DND-41 (cell line): ENCODE results near the gene PARP4.

Experiments
- EZH2 ChIP-seq: IDR thresholded peaks from 3 replicates; pipeline ENCODE4 v1.6.1; 2012; ENCODE audit warnings: borderline replicate concordance, low read depth, mild to moderate bottlenecking, moderate library complexity, low read length, inconsistent platforms; ENCODE audit not compliant: severe bottlenecking
- TF ChIP-seq, protein P1 (sequence below): IDR thresholded peaks from 2 replicates; pipeline ENCODE4 v1.5.1; 2012; ENCODE audit warnings: borderline replicate concordance, low read length, moderate library complexity, mild to moderate bottlenecking; ENCODE audit not compliant: poor library complexity, severe bottlenecking; ENCODE audit errors: extremely low read depth

- TF ChIP-seq, protein P1, sequence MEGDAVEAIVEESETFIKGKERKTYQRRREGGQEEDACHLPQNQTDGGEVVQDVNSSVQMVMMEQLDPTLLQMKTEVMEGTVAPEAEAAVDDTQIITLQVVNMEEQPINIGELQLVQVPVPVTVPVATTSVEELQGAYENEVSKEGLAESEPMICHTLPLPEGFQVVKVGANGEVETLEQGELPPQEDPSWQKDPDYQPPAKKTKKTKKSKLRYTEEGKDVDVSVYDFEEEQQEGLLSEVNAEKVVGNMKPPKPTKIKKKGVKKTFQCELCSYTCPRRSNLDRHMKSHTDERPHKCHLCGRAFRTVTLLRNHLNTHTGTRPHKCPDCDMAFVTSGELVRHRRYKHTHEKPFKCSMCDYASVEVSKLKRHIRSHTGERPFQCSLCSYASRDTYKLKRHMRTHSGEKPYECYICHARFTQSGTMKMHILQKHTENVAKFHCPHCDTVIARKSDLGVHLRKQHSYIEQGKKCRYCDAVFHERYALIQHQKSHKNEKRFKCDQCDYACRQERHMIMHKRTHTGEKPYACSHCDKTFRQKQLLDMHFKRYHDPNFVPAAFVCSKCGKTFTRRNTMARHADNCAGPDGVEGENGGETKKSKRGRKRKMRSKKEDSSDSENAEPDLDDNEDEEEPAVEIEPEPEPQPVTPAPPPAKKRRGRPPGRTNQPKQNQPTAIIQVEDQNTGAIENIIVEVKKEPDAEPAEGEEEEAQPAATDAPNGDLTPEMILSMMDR = no peak
- TF ChIP-seq EZH2 = no peak
Observed at GRCh38 chr13:24540236-24541126, 27.9 kb upstream of the PARP4 start.
